Naive B cell (primary cell): ENCODE measurements around the gene ACAN. TPM values are rescaled to one million over a fixed set of nuclear protein-coding genes. Genes with fewer than 3 reads are reported as not detected.
A peak's percentile ranks its signal among the peaks of the same experiment; 100 is the strongest.

Source experiments
- ATAC-seq, 2 donors: fragments of 150-1000 bp; cut with Tn5 transposase; 2 replicates each; pipeline ENCODE4 v1.10.0; 2021; ENCODE audit warnings: low read depth in 2 of 2, mild to moderate bottlenecking in 2 of 2, moderate library complexity in 2 of 2
- DNase-seq: peaks from one replicate; pipeline ENCODE4 v3.0.0; 2022
- H3K27ac Mint-ChIP-seq, 6 donors: one replicate each; pipeline ENCODE4 v1.8.0; 2020 to 2022; ENCODE audit warnings: mild to moderate bottlenecking in 6 of 6, mixed read lengths in 6 of 6, moderate library complexity in 5 of 6, inconsistent platforms in 2 of 6
- H3K27me3 Mint-ChIP-seq, 3 donors: one replicate each; pipeline ENCODE4 v1.8.0; 2021 to 2022; ENCODE audit warnings: mixed read lengths in 3 of 3, mild to moderate bottlenecking in 1 of 3
- H3K36me3 Mint-ChIP-seq, 2 donors: one replicate each; pipeline ENCODE4 v1.8.0; 2020 to 2022; ENCODE audit warnings: mixed read lengths in 2 of 2, inconsistent platforms in 1 of 2, mild to moderate bottlenecking in 1 of 2
- H3K4me1 Mint-ChIP-seq, 3 donors: one replicate each; pipeline ENCODE4 v1.8.0; 2020 to 2022; ENCODE audit warnings: mixed read lengths in 3 of 3, inconsistent platforms in 1 of 3, mild to moderate bottlenecking in 1 of 3, moderate library complexity in 1 of 3
- H3K4me3 Mint-ChIP-seq, 8 donors: one replicate each; pipeline ENCODE4 v1.8.0; 2020 to 2022; ENCODE audit warnings: mild to moderate bottlenecking in 8 of 8, mixed read lengths in 8 of 8, moderate library complexity in 8 of 8, inconsistent platforms in 2 of 8
- H3K9me3 Mint-ChIP-seq, 7 donors: one replicate each; pipeline ENCODE4 v1.8.0; 2020 to 2022; ENCODE audit warnings: mixed read lengths in 7 of 7, mild to moderate bottlenecking in 5 of 7, inconsistent platforms in 2 of 7, moderate library complexity in 1 of 7
- polyA plus RNA-seq, 6 donors: library from polyadenylated mRNA; unstranded; fragments of 300-500 nt; fragmentation: Illumina TruSeq; gene quantifications; one replicate each; pipeline ENCODE4 v1.2.3, GENCODE V29; 2021; ENCODE audit warnings: low read depth in 6 of 6

The ACAN gene
- polyA plus RNA-seq, 6 donors from 2014 or later, result 0.17 TPM; not detected in 5

GRCh38 chr15:88805031-88805780 is 2.0 kb downstream of the ACAN start:
- H3K4me3 Mint-ChIP-seq, result peak overlapping the region in 3 of 8 donors; percentile 63 to 81 (median 73)
- no peak overlapping the region for H3K27ac Mint-ChIP-seq
- DNase-seq (no peak), ATAC-seq (peak in 1 of 2 donors; percentile 41)
- peaks cover 20 to 24% (median 23%) of the 10 kb centered on the region in 3 donors for H3K4me1 Mint-ChIP-seq
- peaks cover 54 to 83% (median 79%) of the 10 kb centered on the region in 3 donors for H3K27me3 Mint-ChIP-seq
- peaks cover 0 to 2% (median 0%) of the 10 kb centered on the region in 7 donors for H3K9me3 Mint-ChIP-seq
- no peaks in the 10 kb centered on the region for H3K36me3 Mint-ChIP-seq

- H3K4me3 Mint-ChIP-seq, result no peak overlapping the region
- ATAC-seq (no peak), DNase-seq (no peak)
- H3K9me3 Mint-ChIP-seq, result no peaks in the 10 kb centered on the region
- H3K27ac Mint-ChIP-seq, result no peak overlapping the region
- H3K4me1 Mint-ChIP-seq, result peaks cover 8 to 14% (median 13%) of the 10 kb centered on the region in 3 donors
- peaks cover 50 to 82% (median 79%) of the 10 kb centered on the region in 3 donors for H3K27me3 Mint-ChIP-seq
- no peaks in the 10 kb centered on the region for H3K36me3 Mint-ChIP-seq
Observed at GRCh38 chr15:88810446-88810845, 7.2 kb downstream of the ACAN start.

GRCh38 chr15:88812133-88812532 is 8.9 kb downstream of the ACAN start:
- peaks cover 8 to 14% (median 12%) of the 10 kb centered on the region in 3 donors for H3K4me1 Mint-ChIP-seq
- peak overlapping the region in 3 of 8 donors; percentile 59 to 77 (median 67) for H3K4me3 Mint-ChIP-seq
- ATAC-seq (no peak), DNase-seq (no peak)
- peak overlapping the region in 2 of 6 donors; percentile 49 to 79 for H3K27ac Mint-ChIP-seq
- H3K27me3 Mint-ChIP-seq, result peaks cover 57 to 78% (median 75%) of the 10 kb centered on the region in 3 donors
- H3K9me3 Mint-ChIP-seq, result no peaks in the 10 kb centered on the region
- H3K36me3 Mint-ChIP-seq, result no peaks in the 10 kb centered on the region

GRCh38 chr15:88813960-88814359 is 10.7 kb downstream of the ACAN start:
- Mint-ChIP-seq H3K4me1 (peaks cover 8 to 14% (median 12%) of the 10 kb centered on the region in 3 donors), H3K27me3 (peaks cover 45 to 65% (median 60%) of the 10 kb centered on the region in 3 donors), H3K9me3 (no peaks in the 10 kb centered on the region), H3K4me3 (no peak overlapping the region), H3K36me3 (no peaks in the 10 kb centered on the region), H3K27ac (no peak overlapping the region)
- no peak for ATAC-seq
- no peak for DNase-seq

- ATAC-seq, result no peak
- no peaks in the 10 kb centered on the region for H3K36me3 Mint-ChIP-seq
- no peaks in the 10 kb centered on the region for H3K9me3 Mint-ChIP-seq
- DNase-seq, result no peak
- peaks cover 8 to 14% (median 12%) of the 10 kb centered on the region in 3 donors for H3K4me1 Mint-ChIP-seq
- peaks cover 45 to 66% (median 60%) of the 10 kb centered on the region in 3 donors for H3K27me3 Mint-ChIP-seq
- H3K27ac Mint-ChIP-seq, result no peak overlapping the region
- H3K4me3 Mint-ChIP-seq, result no peak overlapping the region
Observed at GRCh38 chr15:88814393-88814792, 11.2 kb downstream of the ACAN start.

GRCh38 chr15:88818920-88819319 is 15.7 kb downstream of the ACAN start:
- Mint-ChIP-seq H3K4me1 (no peaks in the 10 kb centered on the region), H3K9me3 (peaks cover 0 to 10% (median 0%) of the 10 kb centered on the region in 7 donors), H3K27ac (no peak overlapping the region), H3K4me3 (no peak overlapping the region), H3K36me3 (no peaks in the 10 kb centered on the region), H3K27me3 (peaks cover 24 to 61% (median 37%) of the 10 kb centered on the region in 3 donors)
- ATAC-seq, result no peak
- DNase-seq, result no peak

GRCh38 chr15:88821993-88822392 is 18.8 kb downstream of the ACAN start:
- Mint-ChIP-seq H3K4me3 (no peak overlapping the region), H3K36me3 (no peaks in the 10 kb centered on the region), H3K27ac (no peak overlapping the region), H3K9me3 (peaks cover 0 to 10% (median 0%) of the 10 kb centered on the region in 7 donors), H3K27me3 (peaks cover 19 to 48% (median 30%) of the 10 kb centered on the region in 3 donors), H3K4me1 (no peaks in the 10 kb centered on the region)
- ATAC-seq (no peak), DNase-seq (no peak)

GRCh38 chr15:88828791-88829190 is 25.6 kb downstream of the ACAN start:
- Mint-ChIP-seq H3K9me3 (peaks cover 0 to 2% (median 0%) of the 10 kb centered on the region in 7 donors), H3K4me1 (no peaks in the 10 kb centered on the region), H3K27me3 (peaks cover 4 to 23% (median 11%) of the 10 kb centered on the region in 3 donors), H3K4me3 (no peak overlapping the region), H3K27ac (no peak overlapping the region), H3K36me3 (no peaks in the 10 kb centered on the region)
- ATAC-seq (no peak), DNase-seq (no peak)

GRCh38 chr15:88830016-88830415 is 26.8 kb downstream of the ACAN start:
- no peak overlapping the region for H3K4me3 Mint-ChIP-seq
- H3K27ac Mint-ChIP-seq, result no peak overlapping the region
- peaks cover 0 to 4% (median 0%) of the 10 kb centered on the region in 3 donors for H3K4me1 Mint-ChIP-seq
- no peaks in the 10 kb centered on the region for H3K9me3 Mint-ChIP-seq
- DNase-seq (no peak), ATAC-seq (no peak)
- H3K27me3 Mint-ChIP-seq, result peaks cover 0 to 18% (median 9%) of the 10 kb centered on the region in 3 donors
- no peaks in the 10 kb centered on the region for H3K36me3 Mint-ChIP-seq

GRCh38 chr15:88832820-88833730 is 29.8 kb downstream of the ACAN start:
- peaks cover 0 to 5% (median 3%) of the 10 kb centered on the region in 3 donors for H3K27me3 Mint-ChIP-seq
- H3K27ac Mint-ChIP-seq, result peak overlapping the region in 3 of 6 donors; percentile 22 to 76 (median 26)
- H3K4me3 Mint-ChIP-seq, result no peak overlapping the region
- H3K9me3 Mint-ChIP-seq, result no peaks in the 10 kb centered on the region
- DNase-seq (no peak), ATAC-seq (no peak)
- H3K36me3 Mint-ChIP-seq, result no peaks in the 10 kb centered on the region
- H3K4me1 Mint-ChIP-seq, result peaks cover 0 to 4% (median 0%) of the 10 kb centered on the region in 3 donors

GRCh38 chr15:88833731-88834100 is 30.5 kb downstream of the ACAN start:
- DNase-seq (no peak), ATAC-seq (no peak)
- peaks cover 0 to 4% (median 0%) of the 10 kb centered on the region in 3 donors for H3K4me1 Mint-ChIP-seq
- H3K36me3 Mint-ChIP-seq, result no peaks in the 10 kb centered on the region
- no peak overlapping the region for H3K27ac Mint-ChIP-seq
- no peak overlapping the region for H3K4me3 Mint-ChIP-seq
- H3K27me3 Mint-ChIP-seq, result peaks cover 0 to 11% (median 3%) of the 10 kb centered on the region in 3 donors
- no peaks in the 10 kb centered on the region for H3K9me3 Mint-ChIP-seq

- Mint-ChIP-seq H3K9me3 (no peaks in the 10 kb centered on the region), H3K27me3 (peaks cover 0 to 17% (median 9%) of the 10 kb centered on the region in 3 donors), H3K4me1 (peaks cover 0 to 4% (median 0%) of the 10 kb centered on the region in 3 donors), H3K27ac (peak overlapping the region in 1 of 6 donors; percentile 49), H3K4me3 (peak overlapping the region in 1 of 8 donors; percentile 53), H3K36me3 (no peaks in the 10 kb centered on the region)
- DNase-seq, result no peak
- peak in 1 of 2 donors; percentile 21 for ATAC-seq
Observed at GRCh38 chr15:88834211-88834812, 31.1 kb downstream of the ACAN start.

GRCh38 chr15:88835119-88835518 is 31.9 kb downstream of the ACAN start:
- Mint-ChIP-seq H3K4me1 (peaks cover 0 to 4% (median 0%) of the 10 kb centered on the region in 3 donors), H3K27me3 (peaks cover 0 to 22% (median 13%) of the 10 kb centered on the region in 3 donors), H3K27ac (peak overlapping the region in 1 of 6 donors; percentile 55), H3K9me3 (no peaks in the 10 kb centered on the region), H3K4me3 (peak overlapping the region in 1 of 8 donors; percentile 30), H3K36me3 (no peaks in the 10 kb centered on the region)
- DNase-seq (no peak), ATAC-seq (no peak)
